Activated gamma-delta T cell treated with anti-CD3 and anti-CD28 coated beads, Interleukin-2, amount 50 U/mL, for 16 hours (primary cell): Measurements from ENCODE around the gene RAB35.

ENCODE experiments used
- DNase-seq: peaks from one replicate; pipeline ENCODE4 v3.0.0-alpha.2; 2020; ENCODE audit warnings: low read depth

The RAB35 gene

GRCh38 chr12:120116441-120116791 lies at the start of gene RAB35:
TSS of gene RAB35 (minus strand) at chr12:120116753. CDS start at chr12:120116650, 103 bp downstream.
- DNase-seq = no peak

GRCh38 chr12:120164293-120164692 lies 47.7 kb upstream of the RAB35 start:
- no peak for DNase-seq

GRCh38 chr12:120162763-120163162 lies 46.2 kb upstream of the RAB35 start:
- DNase-seq = no peak

- DNase-seq = no peak
Observed at GRCh38 chr12:120161852-120162251, 45.3 kb upstream of the RAB35 start.

- DNase-seq = no peak
Observed at GRCh38 chr12:120159509-120160237, 43.1 kb upstream of the RAB35 start.

- DNase-seq = no peak
Observed at GRCh38 chr12:120158351-120158750, 41.8 kb upstream of the RAB35 start.

- DNase-seq = no peak
Observed at GRCh38 chr12:120157678-120158077, 41.1 kb upstream of the RAB35 start.

- no peak for DNase-seq
Observed at GRCh38 chr12:120156315-120157259, 40.0 kb upstream of the RAB35 start.

- DNase-seq = no peak
Observed at GRCh38 chr12:120155072-120155471, 38.5 kb upstream of the RAB35 start.

GRCh38 chr12:120150919-120151525 lies 34.5 kb upstream of the RAB35 start:
- no peak for DNase-seq

- DNase-seq = no peak
Observed at GRCh38 chr12:120148011-120148410, 31.5 kb upstream of the RAB35 start.

- no peak for DNase-seq
Observed at GRCh38 chr12:120145164-120145563, 28.6 kb upstream of the RAB35 start.

- DNase-seq = no peak
Observed at GRCh38 chr12:120144215-120144614, 27.7 kb upstream of the RAB35 start.

GRCh38 chr12:120142231-120142877 lies 25.8 kb upstream of the RAB35 start:
- DNase-seq = no peak

- no peak for DNase-seq
Observed at GRCh38 chr12:120141336-120141735, 24.8 kb upstream of the RAB35 start.

GRCh38 chr12:120140603-120141002 lies 24.1 kb upstream of the RAB35 start:
- DNase-seq = no peak

GRCh38 chr12:120139958-120140357 lies 23.4 kb upstream of the RAB35 start:
- no peak for DNase-seq

GRCh38 chr12:120138366-120138765 lies 21.8 kb upstream of the RAB35 start:
- DNase-seq = no peak

- no peak for DNase-seq
Observed at GRCh38 chr12:120137833-120138232, 21.3 kb upstream of the RAB35 start.

GRCh38 chr12:120136093-120136770 lies 19.7 kb upstream of the RAB35 start:
- no peak for DNase-seq

GRCh38 chr12:120134307-120134980 lies 17.9 kb upstream of the RAB35 start:
- no peak for DNase-seq
